GM12878 (cell line): ENCODE data around the gene OR2F2. TPM values are rescaled to one million over a fixed set of nuclear protein-coding genes. Genes with fewer than 3 reads are reported as not detected.

ENCODE experiments used
- BCL11A ChIP-seq: IDR thresholded peaks from 2 replicates; pipeline ENCODE4 v1.6.1; 2011; ENCODE audit warnings: low read depth, low read length
- BRCA1 ChIP-seq: IDR thresholded peaks from 2 replicates; pipeline ENCODE4 v1.6.1; 2011; ENCODE audit warnings: low read depth, low read length, improper control_type of control experiment
- GABPA ChIP-seq: IDR thresholded peaks from 2 replicates; pipeline ENCODE4 v1.6.1; 2014; ENCODE audit warnings: antibody characterized with exemption, low read depth, mild to moderate bottlenecking, inconsistent platforms
- HDAC6 ChIP-seq: fragments of 200-600 bp; sonication (generic); IDR thresholded peaks from one replicate; pipeline ENCODE4 v1.8.0; 2017; ENCODE audit warnings: antibody characterized with exemption; ENCODE audit not compliant: unreplicated experiment
- IRF5 ChIP-seq: fragments of 450-650 bp; IDR thresholded peaks from 2 replicates; pipeline ENCODE4 v1.6.1; 2017; ENCODE audit warnings: borderline replicate concordance
- LARP7 ChIP-seq: fragments of 450-650 bp; IDR thresholded peaks from 2 replicates; pipeline ENCODE4 v1.6.1; 2017; ENCODE audit warnings: mild to moderate bottlenecking
- MXI1 ChIP-seq: fragments of 150-350 bp; IDR thresholded peaks from 2 replicates; pipeline ENCODE4 v1.6.1; 2011; ENCODE audit warnings: low read depth, mild to moderate bottlenecking, inconsistent platforms, low read length, improper control_type of control experiment
- NBN ChIP-seq: fragments of 450-650 bp; IDR thresholded peaks from 2 replicates; pipeline ENCODE4 v1.6.1; 2016
- POLR2A ChIP-seq: IDR thresholded peaks from 2 replicates; pipeline ENCODE4 v1.6.1; 2011; ENCODE audit warnings: low read depth, mild to moderate bottlenecking, low read length
- POLR2AphosphoS5 ChIP-seq: IDR thresholded peaks from 2 replicates; pipeline ENCODE4 v1.6.1; 2011; ENCODE audit warnings: mild to moderate bottlenecking, low read length, inconsistent platforms
- RB1 ChIP-seq: fragments of 450-650 bp; formaldehyde crosslinking; IDR thresholded peaks from 2 replicates; pipeline ENCODE4 v1.6.1; 2017; ENCODE audit warnings: mild to moderate bottlenecking, borderline replicate concordance
- RELB ChIP-seq: fragments of 450-650 bp; IDR thresholded peaks from 2 replicates; pipeline ENCODE4 v1.6.1; 2017; ENCODE audit warnings: low read depth, mild to moderate bottlenecking, moderate library complexity
- SKIL ChIP-seq: fragments of 450-650 bp; IDR thresholded peaks from 2 replicates; pipeline ENCODE4 v1.6.1; 2017; ENCODE audit warnings: mild to moderate bottlenecking, low read depth, inconsistent platforms; ENCODE audit not compliant: poor library complexity, severe bottlenecking
- TAF1 ChIP-seq: IDR thresholded peaks from 2 replicates; pipeline ENCODE4 v1.6.1; 2011; ENCODE audit warnings: mild to moderate bottlenecking, low read depth, low read length, borderline replicate concordance
- TARDBP ChIP-seq: IDR thresholded peaks from 2 replicates; pipeline ENCODE4 v1.6.1; 2016; ENCODE audit warnings: borderline replicate concordance
- USF2 ChIP-seq: IDR thresholded peaks from 2 replicates; pipeline ENCODE4 v1.6.1; 2011; ENCODE audit warnings: low read depth, low read length, improper control_type of control experiment, borderline replicate concordance
- ZBTB11 ChIP-seq: fragments of 450-650 bp; formaldehyde crosslinking; IDR thresholded peaks from 2 replicates; pipeline ENCODE4 v1.5.0; 2022; ENCODE audit warnings: mild to moderate bottlenecking, missing genetic modification characterization
- ZBTB33 ChIP-seq: fragments of 450-650 bp; IDR thresholded peaks from 2 replicates; pipeline ENCODE4 v1.6.1; 2017; ENCODE audit warnings: mild to moderate bottlenecking
- ZNF274 ChIP-seq: IDR thresholded peaks from one replicate; pipeline ENCODE4 v1.8.0; 2011; ENCODE audit not compliant: insufficient read length, insufficient read depth
- polyA plus RNA-seq, 11 experiments: library from polyadenylated mRNA; depleted of rRNA in 4 of 11; unstranded in 6 of 11; stranded (reverse) in 5 of 11; fragments of >200 nt; fragmentation: Nextera tagmentation in 4 of 11; fragmentation: Illumina TruSeq in 1 of 11; extraction: Ambion mirVana in 4 of 11; extraction: Trizol in 1 of 11; gene quantifications; 1 replicate in 1 of 11; 2 replicates in 10 of 11; pipeline versions ENCODE4 v1.2.1 to v1.2.3, GENCODE V29; 2011 to 2016; ENCODE audit warnings: inconsistent platforms in 2 of 11, missing spikeins in 2 of 11, low read depth in 1 of 11
- total RNA-seq, 4 experiments: library from RNA; depleted of rRNA in 3 of 4; stranded (reverse); fragments of >200 nt in 3 of 4; fragmentation: Illumina TruSeq in 1 of 4; extraction: Trizol in 1 of 4; gene quantifications; 2 replicates each; pipeline versions ENCODE4 v1.2.1 to v1.2.3, GENCODE V29; 2013 to 2021

Gene OR2F2
- total and polyA plus RNA-seq, 10 of the 15 experiments (the other 5 are each of a cell fraction or from before 2014, with no cell fraction given): not detected

GRCh38 chr7:143901668-143902331 is 33.2 kb upstream of the OR2F2 start, which contains the start of gene TCAF1 (continued):
- TF ChIP-seq POLR2AphosphoS5: peak; percentile 55; the same call in 1 of the 2 replicates
- no peak for TF ChIP-seq IRF5
- TF ChIP-seq HDAC6: no peak
- TF ChIP-seq RB1: peak; percentile 51; the same call in 1 of the 2 replicates
- TF ChIP-seq GABPA: no peak
- no peak for TF ChIP-seq ZNF274
- peak; percentile 92 for TF ChIP-seq NBN
- TF ChIP-seq LARP7: no peak; the same call in 1 of the 2 replicates
- TF ChIP-seq ZBTB11 (CRISPR knock-in tag): no peak
- TF ChIP-seq TARDBP: no peak; the same call in 1 of the 2 replicates
- TF ChIP-seq SKIL: no peak
- TF ChIP-seq RELB: peak; percentile 86
- TF ChIP-seq ZBTB33: no peak
- no peak for TF ChIP-seq BRCA1
- no peak for TF ChIP-seq USF2
- TF ChIP-seq TAF1: 0 out of 2 replicates have a peak, but pooled peaks have one; percentile 14
- peak; percentile 81 for TF ChIP-seq POLR2A
- peak; percentile 62; the same call in 1 of the 2 replicates for TF ChIP-seq MXI1
- no peak for TF ChIP-seq BCL11A
